Panc1 (cell line): ENCODE data around the gene PTRH2. TPM values are rescaled to one million over a fixed set of nuclear protein-coding genes. Genes with fewer than 3 reads are reported as not detected.

Experiments
- ATAC-seq: fragments of 200-7000 bp; cut with Tn5 transposase; 2 replicates; pipeline ENCODE4 v1.9.1; 2020; ENCODE audit warnings: mild to moderate bottlenecking, moderate library complexity
- BruUV-seq: library from RNA; stranded (reverse); fragments of 400-500 nt; replicated peaks from 2 replicates; lab custom pipeline; 2021; lab: Mats Ljungman, UMichigan
- CTCF ChIA-PET: fragments of 300-600 bp; sonication (Branson Sonifier 250); formaldehyde crosslinking; loops from one replicate; lab custom pipeline; 2022; ENCODE audit warnings: antibody characterized with exemption; lab: Charles Lee
- POLR2A ChIA-PET: fragments of 300-600 bp; sonication (Branson Sonifier 250); formaldehyde crosslinking; loops from one replicate; lab custom pipeline; 2022; ENCODE audit warnings: antibody characterized with exemption; lab: Charles Lee
- DNase-seq: peaks from one replicate; pipeline ENCODE4 v3.0.0-alpha.2; 2010; ENCODE audit warnings: low read depth, low spot score
- H3K27ac ChIP-seq: 2 replicates; pipeline ENCODE4 v1.5.1; 2011; ENCODE audit warnings: mild to moderate bottlenecking, low read length, inconsistent platforms
- H3K27me3 ChIP-seq: fragments of 200-500 bp; sonication (Bioruptor generic); 2 replicates; pipeline ENCODE4 v1.6.0; 2014; ENCODE audit warnings: low read length, inconsistent platforms; ENCODE audit not compliant: control insufficient read depth, insufficient read depth
- H3K36me3 ChIP-seq: fragments of 200-500 bp; sonication (Bioruptor generic); 2 replicates; pipeline ENCODE4 v1.5.1; 2014; ENCODE audit warnings: inconsistent platforms, mild to moderate bottlenecking, low read length, moderate library complexity; ENCODE audit not compliant: control insufficient read depth, insufficient read depth
- H3K4me1 ChIP-seq: 2 replicates; pipeline ENCODE4 v1.5.1; 2011; ENCODE audit warnings: inconsistent platforms, mild to moderate bottlenecking, low read length, moderate library complexity; ENCODE audit not compliant: control insufficient read depth, insufficient read depth
- H3K4me3 ChIP-seq, 2 experiments: 2 replicates each; pipeline ENCODE4 v1.5.1; 2011 to 2012; ENCODE audit warnings: low read depth in 2 of 2, low read length in 2 of 2, mild to moderate bottlenecking in 2 of 2, inconsistent platforms in 1 of 2, moderate library complexity in 1 of 2
- H3K9me3 ChIP-seq: fragments of 200-500 bp; sonication (Bioruptor generic); 2 replicates; pipeline ENCODE4 v1.5.1; 2014; ENCODE audit warnings: low read depth, mild to moderate bottlenecking, inconsistent platforms, low read length, moderate library complexity; ENCODE audit not compliant: control insufficient read depth, insufficient read depth
- POLR2AphosphoS5 ChIP-seq: IDR thresholded peaks from 2 replicates; pipeline ENCODE4 v1.6.1; 2012; ENCODE audit warnings: mild to moderate bottlenecking, low read depth, low read length, moderate library complexity
- SIN3A ChIP-seq: IDR thresholded peaks from 2 replicates; pipeline ENCODE4 v1.6.1; 2012; ENCODE audit warnings: low read depth, mild to moderate bottlenecking, low read length, moderate library complexity, borderline replicate concordance; ENCODE audit not compliant: insufficient read depth
- TCF7L2 ChIP-seq: IDR thresholded peaks from 2 replicates; pipeline ENCODE4 v1.6.1; 2011; ENCODE audit warnings: mild to moderate bottlenecking, low read depth, low read length, inconsistent platforms
- in situ Hi-C: cut with HindIII; loops from 2 replicates; pipeline ENCODE4 v1.10.0; 2016; ENCODE audit warnings: low sequenced_read_pairs, low pct_unique_long_range_greater_than_20kb
- intact Hi-C: fragments of 100-400 bp; cut with micrococcal nuclease; formaldehyde crosslinking; loops from one replicate; pipeline ENCODE4 v1.10.0; 2022; ENCODE audit not compliant: unreplicated experiment
- total RNA-seq: library from RNA; stranded (reverse); gene quantifications from one replicate; pipeline ENCODE4 v1.2.1, GENCODE V29; 2021; ENCODE audit not compliant: unreplicated experiment
- TF ChIP-seq, protein P1 (sequence below), 2 experiments: IDR thresholded peaks; 2 replicates each; pipeline ENCODE4 v1.6.1; 2011 to 2012; ENCODE audit warnings: low read depth in 2 of 2, control low read depth in 1 of 2, low read length in 1 of 2, mild to moderate bottlenecking in 1 of 2, moderate library complexity in 1 of 2; ENCODE audit not compliant: insufficient read depth in 1 of 2
- TF ChIP-seq, protein P2 (sequence below): fragments of 450-650 bp; IDR thresholded peaks from 2 replicates; pipeline ENCODE4 v1.5.1; 2017; ENCODE audit warnings: mild to moderate bottlenecking

Gene PTRH2
- total RNA-seq, 1 experiment from 2014 or later = 40.2 TPM

DNA sequence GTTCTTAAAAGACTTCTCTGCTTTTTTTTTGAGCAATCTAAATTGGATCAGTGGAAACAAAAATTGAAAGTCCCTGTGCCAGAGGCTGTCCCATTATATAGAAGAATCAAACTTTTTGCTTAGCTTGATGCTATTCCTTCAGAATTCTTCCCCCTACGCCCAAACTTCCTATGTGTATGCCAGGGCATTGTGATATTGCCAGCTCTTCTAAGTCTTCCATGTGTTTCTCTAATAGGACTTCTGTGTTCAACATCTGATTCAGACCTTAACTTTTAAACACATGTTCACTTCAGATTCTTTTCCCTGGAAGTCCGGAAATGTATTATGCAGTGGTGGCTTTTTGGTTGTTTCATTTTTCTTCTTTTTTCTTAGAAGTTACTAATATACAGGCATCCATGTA is 18.7 kb downstream of the PTRH2 start:
- DNase-seq (no peak), ATAC-seq (no peak)
- Histone ChIP-seq H3K27ac (peak overlapping the region; percentile 76; the same call in 1 of the 2 replicates), H3K4me1 (peaks cover 19% of the 10 kb centered on the region), H3K4me3 (no peak overlapping the region), H3K9me3 (no peaks in the 10 kb centered on the region), H3K27me3 (no peaks in the 10 kb centered on the region), H3K36me3 (peaks cover 66% of the 10 kb centered on the region)
- ChIA-PET POLR2A (no interaction called here), CTCF (no interaction called here)
- in situ Hi-C loops = no loop called here
- TF ChIP-seq, protein P1, sequence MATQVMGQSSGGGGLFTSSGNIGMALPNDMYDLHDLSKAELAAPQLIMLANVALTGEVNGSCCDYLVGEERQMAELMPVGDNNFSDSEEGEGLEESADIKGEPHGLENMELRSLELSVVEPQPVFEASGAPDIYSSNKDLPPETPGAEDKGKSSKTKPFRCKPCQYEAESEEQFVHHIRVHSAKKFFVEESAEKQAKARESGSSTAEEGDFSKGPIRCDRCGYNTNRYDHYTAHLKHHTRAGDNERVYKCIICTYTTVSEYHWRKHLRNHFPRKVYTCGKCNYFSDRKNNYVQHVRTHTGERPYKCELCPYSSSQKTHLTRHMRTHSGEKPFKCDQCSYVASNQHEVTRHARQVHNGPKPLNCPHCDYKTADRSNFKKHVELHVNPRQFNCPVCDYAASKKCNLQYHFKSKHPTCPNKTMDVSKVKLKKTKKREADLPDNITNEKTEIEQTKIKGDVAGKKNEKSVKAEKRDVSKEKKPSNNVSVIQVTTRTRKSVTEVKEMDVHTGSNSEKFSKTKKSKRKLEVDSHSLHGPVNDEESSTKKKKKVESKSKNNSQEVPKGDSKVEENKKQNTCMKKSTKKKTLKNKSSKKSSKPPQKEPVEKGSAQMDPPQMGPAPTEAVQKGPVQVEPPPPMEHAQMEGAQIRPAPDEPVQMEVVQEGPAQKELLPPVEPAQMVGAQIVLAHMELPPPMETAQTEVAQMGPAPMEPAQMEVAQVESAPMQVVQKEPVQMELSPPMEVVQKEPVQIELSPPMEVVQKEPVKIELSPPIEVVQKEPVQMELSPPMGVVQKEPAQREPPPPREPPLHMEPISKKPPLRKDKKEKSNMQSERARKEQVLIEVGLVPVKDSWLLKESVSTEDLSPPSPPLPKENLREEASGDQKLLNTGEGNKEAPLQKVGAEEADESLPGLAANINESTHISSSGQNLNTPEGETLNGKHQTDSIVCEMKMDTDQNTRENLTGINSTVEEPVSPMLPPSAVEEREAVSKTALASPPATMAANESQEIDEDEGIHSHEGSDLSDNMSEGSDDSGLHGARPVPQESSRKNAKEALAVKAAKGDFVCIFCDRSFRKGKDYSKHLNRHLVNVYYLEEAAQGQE (IDR thresholded peaks at IDR 0.05; ENCODE audit: insufficient read depth in 1 of 2, low read depth in 2 of 2, low read length in 1 of 2) = no peak
- TF ChIP-seq TCF7L2 (no peak), POLR2AphosphoS5 (no peak), SIN3A (no peak)
- TF ChIP-seq, protein P2, sequence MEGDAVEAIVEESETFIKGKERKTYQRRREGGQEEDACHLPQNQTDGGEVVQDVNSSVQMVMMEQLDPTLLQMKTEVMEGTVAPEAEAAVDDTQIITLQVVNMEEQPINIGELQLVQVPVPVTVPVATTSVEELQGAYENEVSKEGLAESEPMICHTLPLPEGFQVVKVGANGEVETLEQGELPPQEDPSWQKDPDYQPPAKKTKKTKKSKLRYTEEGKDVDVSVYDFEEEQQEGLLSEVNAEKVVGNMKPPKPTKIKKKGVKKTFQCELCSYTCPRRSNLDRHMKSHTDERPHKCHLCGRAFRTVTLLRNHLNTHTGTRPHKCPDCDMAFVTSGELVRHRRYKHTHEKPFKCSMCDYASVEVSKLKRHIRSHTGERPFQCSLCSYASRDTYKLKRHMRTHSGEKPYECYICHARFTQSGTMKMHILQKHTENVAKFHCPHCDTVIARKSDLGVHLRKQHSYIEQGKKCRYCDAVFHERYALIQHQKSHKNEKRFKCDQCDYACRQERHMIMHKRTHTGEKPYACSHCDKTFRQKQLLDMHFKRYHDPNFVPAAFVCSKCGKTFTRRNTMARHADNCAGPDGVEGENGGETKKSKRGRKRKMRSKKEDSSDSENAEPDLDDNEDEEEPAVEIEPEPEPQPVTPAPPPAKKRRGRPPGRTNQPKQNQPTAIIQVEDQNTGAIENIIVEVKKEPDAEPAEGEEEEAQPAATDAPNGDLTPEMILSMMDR = no peak
- no TSS peak for BruUV-seq
- intact Hi-C loops = no loop called here

- H3K36me3 ChIP-seq = peaks cover 70% of the 10 kb centered on the region
- in situ Hi-C loops = no loop called here
- peak overlapping the region; percentile 76 for H3K27ac ChIP-seq
Observed at GRCh38 chr17:59688008-59688407, 19.2 kb downstream of the PTRH2 start.

More at GRCh38 chr17:59688008-59688407, 19.2 kb downstream of the PTRH2 start:
- no TSS peak for BruUV-seq
- TF ChIP-seq POLR2AphosphoS5 = no peak
- no peak for TF ChIP-seq TCF7L2
- TF ChIP-seq SIN3A = no peak
- TF ChIP-seq, protein P1 (IDR thresholded peaks at IDR 0.05; ENCODE audit: insufficient read depth in 1 of 2, low read depth in 2 of 2, low read length in 1 of 2) = no peak
- TF ChIP-seq, protein P2 = no peak
- Histone ChIP-seq H3K4me1 (peaks cover 19% of the 10 kb centered on the region), H3K4me3 (no peak overlapping the region), H3K9me3 (no peaks in the 10 kb centered on the region), H3K27me3 (no peaks in the 10 kb centered on the region)
- ATAC-seq (peak; percentile 33; the same call in 1 of the 2 replicates), DNase-seq (no peak)
- POLR2A ChIA-PET = no interaction called here
- intact Hi-C loops = no loop called here
- CTCF ChIA-PET = no interaction called here
